Activated T-cell treated with anti-CD3 and anti-CD28 coated beads, Interleukin-2, amount 50 U/mL, for 4 hours (primary cell): ENCODE results near the gene CACNG5. TPM values are rescaled to one million over a fixed set of nuclear protein-coding genes. Genes with fewer than 3 reads are reported as not detected.
A peak's percentile ranks its signal among the peaks of the same experiment; 100 is the strongest.
"Not testable (repeated sequence)": the region's sequence is repeated elsewhere in the genome, so short reads cannot be mapped to it uniquely, and the experiment has no call there.

Source experiments
- ATAC-seq, 2 donors: fragments of 200-7000 bp; cut with Tn5 transposase; one replicate each; pipeline ENCODE4 v1.10.0; 2021
- DNase-seq: peaks from one replicate; pipeline ENCODE4 v3.0.0-alpha.2; 2020
- H3K27me3 Mint-ChIP-seq: one replicate; pipeline ENCODE4 v1.8.0; 2021; ENCODE audit warnings: low read depth, mixed read lengths
- H3K36me3 Mint-ChIP-seq: one replicate; pipeline ENCODE4 v1.8.0; 2022; ENCODE audit warnings: mixed read lengths; ENCODE audit not compliant: insufficient read depth
- H3K4me1 Mint-ChIP-seq: one replicate; pipeline ENCODE4 v1.8.0; 2021; ENCODE audit warnings: low read depth, mixed read lengths
- H3K4me3 Mint-ChIP-seq: one replicate; pipeline ENCODE4 v1.8.0; 2021; ENCODE audit warnings: mild to moderate bottlenecking, moderate library complexity, mixed read lengths
- H3K9me3 Mint-ChIP-seq: one replicate; pipeline ENCODE4 v1.8.0; 2021; ENCODE audit warnings: mixed read lengths
- total RNA-seq, 3 donors: library from RNA; stranded (reverse); gene quantifications; one replicate each; pipeline ENCODE4 v1.2.1, GENCODE V29; 2021

Gene CACNG5
- total RNA-seq, 3 donors from 2014 or later, result not detected

DNA sequence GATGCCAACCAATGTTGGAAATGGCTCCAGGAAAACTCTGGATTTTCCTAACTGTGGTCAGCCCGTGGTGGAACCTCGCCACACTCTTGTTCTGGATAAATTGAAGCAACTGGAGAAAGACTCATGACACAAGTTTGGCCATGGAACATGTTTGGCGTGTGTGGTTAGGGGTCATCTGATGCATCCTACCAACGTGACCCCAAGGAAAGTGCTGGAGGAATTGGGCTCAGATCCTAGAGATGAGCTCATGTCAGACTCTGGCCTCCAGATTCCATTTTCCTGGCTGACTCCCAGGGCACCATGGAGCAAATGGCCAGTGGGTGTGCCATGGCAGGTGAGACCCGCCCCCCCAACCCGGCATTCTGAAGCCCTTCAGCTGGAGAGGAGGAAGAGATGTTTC is 58.5 kb downstream of the CACNG5 start:
- Mint-ChIP-seq H3K9me3 (no peaks in the 10 kb centered on the region), H3K4me1 (no peaks in the 10 kb centered on the region), H3K4me3 (no peak overlapping the region), H3K27me3 (peaks cover 2% of the 10 kb centered on the region), H3K36me3 (no peaks in the 10 kb centered on the region)
- ATAC-seq (no peak), DNase-seq (no peak)

- no peak for DNase-seq
- H3K4me1 Mint-ChIP-seq, result no peaks in the 10 kb centered on the region
- no peaks in the 10 kb centered on the region for H3K36me3 Mint-ChIP-seq
- ATAC-seq, result no peak
- H3K9me3 Mint-ChIP-seq, result no peaks in the 10 kb centered on the region
- no peak overlapping the region for H3K4me3 Mint-ChIP-seq
- peaks cover 2% of the 10 kb centered on the region for H3K27me3 Mint-ChIP-seq
Measured at GRCh38 chr17:66893863-66894262, 58.9 kb downstream of the CACNG5 start.

DNA sequence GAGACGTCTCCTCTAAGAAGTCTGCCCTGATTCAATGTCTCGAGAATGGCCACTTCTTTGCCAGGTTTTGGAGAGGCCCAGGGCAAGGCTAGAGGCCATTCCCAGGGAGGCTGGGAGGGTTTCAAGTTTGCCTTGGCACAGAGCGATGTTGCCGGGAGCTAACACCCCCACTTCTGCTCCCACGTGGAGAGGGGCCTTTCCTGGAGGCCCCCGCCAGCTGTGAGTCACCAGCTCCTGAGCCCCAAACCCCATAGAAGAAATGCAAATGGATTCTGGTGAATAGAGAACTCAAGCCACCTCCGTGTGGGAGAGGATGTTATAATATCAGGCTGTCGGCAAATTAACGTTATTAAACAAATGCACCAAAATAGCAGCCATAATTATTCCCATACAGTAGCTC is 62.2 kb downstream of the CACNG5 start:
- Mint-ChIP-seq H3K9me3 (no peaks in the 10 kb centered on the region), H3K4me3 (no peak overlapping the region), H3K4me1 (no peaks in the 10 kb centered on the region), H3K27me3 (peaks cover 2% of the 10 kb centered on the region), H3K36me3 (no peaks in the 10 kb centered on the region)
- no peak for DNase-seq
- no peak for ATAC-seq

- Mint-ChIP-seq H3K4me1 (no peaks in the 10 kb centered on the region), H3K27me3 (no peaks in the 10 kb centered on the region), H3K4me3 (no peak overlapping the region), H3K36me3 (no peaks in the 10 kb centered on the region), H3K9me3 (no peaks in the 10 kb centered on the region)
- ATAC-seq, result no peak
- DNase-seq, result no peak
Measured at GRCh38 chr17:66898536-66898935, 63.6 kb downstream of the CACNG5 start.

GRCh38 chr17:66900126-66901010 is 65.5 kb downstream of the CACNG5 start:
- DNase-seq, result no peak
- no peak overlapping the region for H3K4me3 Mint-ChIP-seq
- no peaks in the 10 kb centered on the region for H3K9me3 Mint-ChIP-seq
- H3K36me3 Mint-ChIP-seq, result no peaks in the 10 kb centered on the region
- no peak for ATAC-seq
- no peaks in the 10 kb centered on the region for H3K4me1 Mint-ChIP-seq
- peaks cover 3% of the 10 kb centered on the region for H3K27me3 Mint-ChIP-seq

- DNase-seq, ATAC-seq, H3K27me3 Mint-ChIP-seq, H3K9me3 Mint-ChIP-seq, H3K4me3 Mint-ChIP-seq, H3K4me1 Mint-ChIP-seq, H3K36me3 Mint-ChIP-seq: not testable (repeated sequence)
Measured at GRCh38 chr17:66903296-66903695, 68.4 kb downstream of the CACNG5 start.

GRCh38 chr17:66903781-66904180 is 68.9 kb downstream of the CACNG5 start:
- ATAC-seq (no peak), DNase-seq (no peak)
- Mint-ChIP-seq H3K4me3 (no peak overlapping the region), H3K36me3 (no peaks in the 10 kb centered on the region), H3K9me3 (no peaks in the 10 kb centered on the region), H3K27me3 (peaks cover 3% of the 10 kb centered on the region), H3K4me1 (peaks cover 5% of the 10 kb centered on the region)

DNA sequence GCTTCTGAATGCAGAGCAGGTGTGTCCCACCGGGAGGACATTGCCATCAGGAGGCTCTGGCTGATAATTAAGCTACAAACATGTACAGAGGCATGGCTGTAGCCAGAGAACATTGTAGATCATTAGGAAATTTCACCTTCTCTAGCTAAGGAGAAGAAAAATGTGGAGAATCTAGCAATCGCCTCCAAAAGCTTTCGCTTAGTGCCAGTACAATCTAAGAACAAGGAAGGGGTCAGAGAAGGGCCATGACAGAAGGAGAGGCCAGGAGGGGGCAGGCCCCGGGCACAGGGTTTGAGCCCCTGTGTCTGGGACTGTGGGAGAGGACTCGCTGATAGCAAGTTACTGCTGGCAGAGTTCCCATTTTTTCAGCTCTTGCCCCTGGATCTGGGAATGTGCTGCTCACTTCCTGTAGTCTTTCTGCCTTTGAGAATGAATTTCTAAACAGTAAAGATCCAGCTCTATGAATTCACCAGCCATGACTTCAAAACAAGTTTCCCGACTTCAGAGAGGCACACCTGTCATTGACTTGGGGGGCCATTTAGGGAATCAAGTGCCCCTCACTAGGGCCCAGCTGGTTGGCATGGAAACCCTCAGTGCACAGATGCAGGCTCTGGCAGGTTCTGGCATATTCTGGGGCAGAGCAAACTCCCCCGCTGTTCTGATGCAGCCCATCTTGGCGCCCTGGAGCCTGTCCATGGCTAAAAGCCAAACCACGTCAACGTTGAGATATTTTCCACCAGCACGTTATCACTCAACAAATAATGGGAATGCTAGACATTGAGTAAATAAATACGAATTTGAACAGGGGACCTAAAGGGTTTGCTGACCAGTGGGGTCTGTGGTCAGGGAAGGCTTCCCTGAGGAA is 70.1 kb downstream of the CACNG5 start:
- H3K4me3 Mint-ChIP-seq, result no peak overlapping the region
- ATAC-seq (no peak), DNase-seq (no peak)
- peaks cover 3% of the 10 kb centered on the region for H3K27me3 Mint-ChIP-seq
- peaks cover 5% of the 10 kb centered on the region for H3K4me1 Mint-ChIP-seq
- no peaks in the 10 kb centered on the region for H3K36me3 Mint-ChIP-seq
- no peaks in the 10 kb centered on the region for H3K9me3 Mint-ChIP-seq

DNA sequence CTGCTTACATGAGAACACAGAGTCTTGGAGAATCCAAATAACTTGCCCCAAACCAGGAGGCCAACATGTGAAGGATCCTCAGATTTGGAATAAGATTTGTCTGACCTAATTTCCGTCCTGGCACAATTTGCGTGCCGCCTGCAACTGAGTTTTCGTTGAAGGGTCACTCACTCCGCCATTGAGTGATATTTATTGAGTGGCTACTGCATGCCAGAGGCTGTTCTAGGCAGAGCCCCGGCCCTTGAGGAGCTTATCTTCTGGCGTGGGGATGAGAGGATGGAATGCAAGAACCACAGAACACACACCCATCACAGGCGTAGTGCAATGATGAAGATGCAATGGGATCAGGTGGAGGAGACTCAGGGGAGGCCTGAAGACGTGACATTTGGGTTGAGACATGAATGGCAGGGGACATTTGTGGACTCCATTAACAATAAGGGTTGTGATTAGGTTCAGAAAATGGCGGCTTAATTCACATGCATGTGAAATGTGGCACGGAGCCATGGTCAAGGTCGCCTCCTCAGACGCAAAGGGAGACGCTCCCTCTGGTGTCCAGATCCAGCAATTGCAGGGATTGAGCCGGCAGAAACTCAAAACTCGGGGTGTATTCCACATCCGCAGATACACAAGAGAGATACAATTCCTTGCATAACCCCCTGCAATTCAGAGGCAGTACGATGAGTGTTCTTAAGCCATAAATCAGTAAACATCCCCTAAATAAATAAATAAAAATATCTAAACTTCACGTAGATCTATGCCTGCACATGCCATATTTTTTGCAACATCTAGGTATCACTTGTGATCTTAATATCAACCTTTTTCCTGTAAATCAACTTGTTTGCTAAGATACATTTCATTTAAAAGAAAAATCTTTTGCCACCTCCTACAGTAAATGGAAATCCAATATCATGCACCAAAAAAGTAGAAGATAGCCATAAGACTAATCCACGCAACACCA is 71.7 kb downstream of the CACNG5 start:
- no peaks in the 10 kb centered on the region for H3K9me3 Mint-ChIP-seq
- peak; percentile 46 to 70 for ATAC-seq
- peaks cover 5% of the 10 kb centered on the region for H3K4me1 Mint-ChIP-seq
- DNase-seq, result peak; percentile 56
- no peak overlapping the region for H3K4me3 Mint-ChIP-seq
- H3K36me3 Mint-ChIP-seq, result no peaks in the 10 kb centered on the region
- peaks cover 3% of the 10 kb centered on the region for H3K27me3 Mint-ChIP-seq

DNA sequence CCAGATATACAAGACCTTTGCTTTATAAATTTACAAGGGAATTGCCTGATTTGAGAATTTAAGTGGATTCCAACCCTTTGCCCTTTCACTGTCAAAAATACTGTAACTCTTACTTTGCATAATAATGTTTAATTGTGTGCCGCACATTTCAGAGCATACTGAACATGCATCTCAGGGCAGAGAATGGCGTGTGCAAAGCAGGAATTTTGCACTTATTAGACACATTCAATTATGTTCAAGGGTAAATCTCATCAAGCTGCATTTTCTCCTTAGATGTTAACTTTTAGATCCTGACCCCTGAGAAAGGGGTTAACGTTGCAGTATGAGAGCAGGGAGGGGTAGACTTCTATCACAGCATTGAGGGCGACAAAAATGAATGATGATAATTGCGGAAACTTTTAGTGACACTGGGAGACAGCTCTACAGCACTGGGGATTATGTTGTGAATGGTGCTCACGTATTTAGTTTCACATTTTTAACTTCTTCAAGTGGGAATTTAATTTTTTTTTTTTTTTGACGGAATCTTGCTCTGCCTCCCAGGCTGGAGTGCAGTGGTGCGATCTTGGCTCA is 75.0 kb downstream of the CACNG5 start:
- Mint-ChIP-seq H3K4me1 (peaks cover 5% of the 10 kb centered on the region), H3K4me3 (no peak overlapping the region), H3K9me3 (no peaks in the 10 kb centered on the region), H3K36me3 (no peaks in the 10 kb centered on the region), H3K27me3 (peaks cover 19% of the 10 kb centered on the region)
- no peak for DNase-seq
- no peak for ATAC-seq

- ATAC-seq, result no peak
- DNase-seq, result no peak
- Mint-ChIP-seq H3K4me3 (no peak overlapping the region), H3K4me1 (peaks cover 5% of the 10 kb centered on the region), H3K9me3 (no peaks in the 10 kb centered on the region), H3K36me3 (no peaks in the 10 kb centered on the region), H3K27me3 (peaks cover 27% of the 10 kb centered on the region)
Measured at GRCh38 chr17:66910651-66911285, 75.9 kb downstream of the CACNG5 start.

DNA sequence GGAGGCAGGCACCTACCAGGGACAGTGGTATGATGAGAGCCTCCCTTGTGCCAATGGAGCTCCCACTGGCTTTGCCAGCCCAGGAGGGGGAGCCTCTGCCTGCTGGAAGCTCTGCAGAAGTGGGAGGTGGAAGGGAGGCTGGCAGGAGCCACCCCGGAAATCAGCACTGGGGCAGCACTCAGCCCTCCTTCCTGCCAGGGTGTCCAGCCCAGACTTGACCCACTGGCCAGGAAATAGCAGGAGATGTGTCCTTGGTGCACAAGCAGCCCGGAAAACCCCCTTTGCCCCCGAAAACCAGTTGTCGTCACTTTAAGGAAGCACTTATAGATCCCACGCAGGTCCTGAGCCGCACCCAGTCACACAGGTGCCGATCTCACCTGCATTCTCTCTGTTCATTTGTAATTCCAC is 80.3 kb downstream of the CACNG5 start:
- Mint-ChIP-seq H3K27me3 (peaks cover 34% of the 10 kb centered on the region), H3K9me3 (peaks cover 6% of the 10 kb centered on the region), H3K4me1 (no peaks in the 10 kb centered on the region), H3K36me3 (no peaks in the 10 kb centered on the region), H3K4me3 (no peak overlapping the region)
- no peak for DNase-seq
- no peak for ATAC-seq

DNA sequence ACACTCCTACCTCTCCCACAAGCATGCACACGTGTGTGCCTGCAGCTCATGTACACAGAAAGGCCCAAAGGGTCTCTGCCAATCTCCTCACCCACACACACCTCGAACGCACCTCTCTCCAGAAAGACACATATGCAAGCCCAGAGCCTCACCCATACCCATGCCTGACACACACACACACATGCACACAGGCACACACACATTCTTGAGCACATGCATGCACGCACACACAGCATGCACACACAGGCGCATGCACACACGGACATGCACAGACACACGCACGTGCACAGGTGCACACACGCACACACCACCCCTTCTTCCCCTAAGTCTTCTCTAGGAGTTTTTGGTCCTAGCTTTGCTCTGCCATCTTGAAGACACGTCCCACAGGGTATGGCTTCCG is 80.9 kb downstream of the CACNG5 start:
- H3K4me1 Mint-ChIP-seq, result no peaks in the 10 kb centered on the region
- H3K4me3 Mint-ChIP-seq, result no peak overlapping the region
- DNase-seq, result no peak
- H3K36me3 Mint-ChIP-seq, result no peaks in the 10 kb centered on the region
- no peak for ATAC-seq
- H3K27me3 Mint-ChIP-seq, result peaks cover 34% of the 10 kb centered on the region
- H3K9me3 Mint-ChIP-seq, result peaks cover 6% of the 10 kb centered on the region
